Measurements from ENCODE around the gene EIF3CL. TPM values are rescaled to one million over a fixed set of nuclear protein-coding genes. Genes with fewer than 3 reads are reported as not detected.
"Not testable (repeated sequence)": the region's sequence is repeated elsewhere in the genome, so short reads cannot be mapped to it uniquely, and the experiment has no call there.

The EIF3CL gene
- polyA plus RNA-seq, 1 of the 3 experiments (the other 2 are of a cell fraction), result 196 TPM

- H3K27ac ChIP-seq (ENCODE audit: low read depth in 2 of 2, low read length in 1 of 2); H3F3A ChIP-seq (replicated peaks; ENCODE audit: insufficient read depth); H3K4me3 ChIP-seq (ENCODE audit: low read depth in 2 of 2, low read length in 1 of 2); H3K36me3 ChIP-seq (replicated peaks in 1 of 2; ENCODE audit: control insufficient read depth in 1 of 2, insufficient read depth in 2 of 2, low read length in 1 of 2); H3K4me2 ChIP-seq; CTCF ChIA-PET; H3K9me2 ChIP-seq; H3K9ac ChIP-seq; H4K20me1 ChIP-seq (ENCODE audit: insufficient read depth); DNase-seq; H2AFZ ChIP-seq (ENCODE audit: low read depth); H3K27me3 ChIP-seq (ENCODE audit: insufficient read depth); POLR2A ChIA-PET; H3K4me1 ChIP-seq (ENCODE audit: control insufficient read depth in 1 of 2, insufficient read depth in 2 of 2, low read depth in 1 of 2, low read length in 1 of 2); H3K9me3 ChIP-seq; H3K79me2 ChIP-seq (ENCODE audit: insufficient read depth): not testable (repeated sequence)
- WGBS (ENCODE audit: low lambda C conversion rate), result 63% methylated on average over 1 of the region's 10 CpGs
Observed at GRCh38 chr16:28382177-28382867, 21.3 kb downstream of the EIF3CL start.

- POLR2A ChIA-PET; CTCF ChIA-PET; H3F3A ChIP-seq (replicated peaks; ENCODE audit: insufficient read depth); H3K79me2 ChIP-seq (ENCODE audit: insufficient read depth); H3K9me2 ChIP-seq; H3K27ac ChIP-seq (ENCODE audit: low read depth in 2 of 2, low read length in 1 of 2); H3K36me3 ChIP-seq (replicated peaks in 1 of 2; ENCODE audit: control insufficient read depth in 1 of 2, insufficient read depth in 2 of 2, low read length in 1 of 2); H3K4me2 ChIP-seq; H3K9ac ChIP-seq; DNase-seq; H3K4me3 ChIP-seq (ENCODE audit: low read depth in 2 of 2, low read length in 1 of 2); H2AFZ ChIP-seq (ENCODE audit: low read depth); H4K20me1 ChIP-seq (ENCODE audit: insufficient read depth); H3K9me3 ChIP-seq; H3K4me1 ChIP-seq (ENCODE audit: control insufficient read depth in 1 of 2, insufficient read depth in 2 of 2, low read depth in 1 of 2, low read length in 1 of 2); H3K27me3 ChIP-seq (ENCODE audit: insufficient read depth): not testable (repeated sequence)
- 96% methylated on average over 5 of the region's 10 CpGs for WGBS (ENCODE audit: low lambda C conversion rate)
Observed at GRCh38 chr16:28377822-28378221, 25.8 kb downstream of the EIF3CL start.

- H3K9ac ChIP-seq; POLR2A ChIA-PET; H3K27me3 ChIP-seq (ENCODE audit: insufficient read depth); H3K36me3 ChIP-seq (replicated peaks in 1 of 2; ENCODE audit: control insufficient read depth in 1 of 2, insufficient read depth in 2 of 2, low read length in 1 of 2); H3K79me2 ChIP-seq (ENCODE audit: insufficient read depth); H3K9me2 ChIP-seq; CTCF ChIA-PET; H3K4me2 ChIP-seq; H3K4me1 ChIP-seq (ENCODE audit: control insufficient read depth in 1 of 2, insufficient read depth in 2 of 2, low read depth in 1 of 2, low read length in 1 of 2); H3K9me3 ChIP-seq; H3K4me3 ChIP-seq (ENCODE audit: low read depth in 2 of 2, low read length in 1 of 2); DNase-seq; H3K27ac ChIP-seq (ENCODE audit: low read depth in 2 of 2, low read length in 1 of 2); H2AFZ ChIP-seq (ENCODE audit: low read depth); H3F3A ChIP-seq (replicated peaks; ENCODE audit: insufficient read depth); H4K20me1 ChIP-seq (ENCODE audit: insufficient read depth): not testable (repeated sequence)
- WGBS (ENCODE audit: low lambda C conversion rate), result 98% methylated on average over 9 of the region's 38 CpGs
Observed at GRCh38 chr16:28377108-28377625, 26.5 kb downstream of the EIF3CL start.

DNA sequence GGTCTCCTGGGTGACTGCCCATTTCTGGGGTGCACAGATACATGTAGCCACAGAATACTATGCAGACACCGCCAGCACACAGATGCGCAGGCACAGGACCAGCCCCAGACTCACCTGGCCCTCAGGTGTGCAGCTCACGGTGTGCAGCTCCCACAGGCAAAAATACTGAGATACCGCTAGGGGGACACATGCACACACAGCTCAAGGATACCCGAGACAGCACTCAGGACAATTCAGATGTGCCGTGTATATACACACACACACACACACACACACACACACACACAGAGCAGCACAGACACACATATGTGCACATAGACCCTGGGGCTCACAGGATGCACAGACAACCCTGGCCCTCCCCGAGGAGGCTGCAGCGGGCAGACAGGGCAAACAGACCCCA, 28.5 kb downstream of the EIF3CL start:
- not testable (repeated sequence) for H3K9me3 ChIP-seq

DNA sequence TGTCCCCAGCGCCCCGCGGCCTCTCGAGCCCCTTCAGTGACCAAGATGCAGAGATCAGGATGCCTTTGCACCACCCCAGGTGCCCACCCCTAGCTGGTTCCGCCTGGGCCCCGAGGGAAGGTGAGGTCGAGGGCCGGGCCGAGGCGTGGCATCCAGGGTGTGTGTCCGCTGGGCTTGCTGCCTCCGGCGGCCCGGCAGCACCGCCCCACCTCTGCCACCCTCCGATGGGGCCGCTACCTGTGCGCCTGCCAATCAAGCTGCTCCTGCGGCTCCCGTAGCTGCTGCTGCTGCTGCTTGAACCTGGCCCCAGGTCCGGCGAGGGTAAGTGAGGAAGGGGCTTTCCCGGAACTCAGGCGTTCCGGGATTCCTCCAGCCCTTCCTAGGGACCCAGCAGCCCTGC, 29.4 kb downstream of the EIF3CL start:
- H3F3A ChIP-seq (replicated peaks; ENCODE audit: insufficient read depth); CTCF ChIA-PET; H3K36me3 ChIP-seq (replicated peaks in 1 of 2; ENCODE audit: control insufficient read depth in 1 of 2, insufficient read depth in 2 of 2, low read length in 1 of 2): not testable (repeated sequence)

More for the DNA sequence above, 28.5 kb downstream of the EIF3CL start:
- H4K20me1 ChIP-seq (ENCODE audit: insufficient read depth); POLR2A ChIA-PET; CTCF ChIA-PET; H3K27ac ChIP-seq (ENCODE audit: low read depth in 2 of 2, low read length in 1 of 2); H3K9me2 ChIP-seq; H3K79me2 ChIP-seq (ENCODE audit: insufficient read depth); H3K4me1 ChIP-seq (ENCODE audit: control insufficient read depth in 1 of 2, insufficient read depth in 2 of 2, low read depth in 1 of 2, low read length in 1 of 2); DNase-seq; H3K36me3 ChIP-seq (replicated peaks in 1 of 2; ENCODE audit: control insufficient read depth in 1 of 2, insufficient read depth in 2 of 2, low read length in 1 of 2); H3K27me3 ChIP-seq (ENCODE audit: insufficient read depth); H3F3A ChIP-seq (replicated peaks; ENCODE audit: insufficient read depth); H3K9ac ChIP-seq; H3K4me2 ChIP-seq; H2AFZ ChIP-seq (ENCODE audit: low read depth); H3K4me3 ChIP-seq (ENCODE audit: low read depth in 2 of 2, low read length in 1 of 2): not testable (repeated sequence)
- 50% methylated on average over 2 of the region's 8 CpGs for WGBS (ENCODE audit: low lambda C conversion rate)

GRCh38 chr16:28367926-28368325, 35.7 kb downstream of the EIF3CL start:
- H3K36me3 ChIP-seq (replicated peaks in 1 of 2; ENCODE audit: control insufficient read depth in 1 of 2, insufficient read depth in 2 of 2, low read length in 1 of 2); H3K79me2 ChIP-seq (ENCODE audit: insufficient read depth); H3K9me2 ChIP-seq; CTCF ChIA-PET; H3K27me3 ChIP-seq (ENCODE audit: insufficient read depth); H3K27ac ChIP-seq (ENCODE audit: low read depth in 2 of 2, low read length in 1 of 2); H3K9me3 ChIP-seq; H3K4me2 ChIP-seq; POLR2A ChIA-PET; H2AFZ ChIP-seq (ENCODE audit: low read depth); H3F3A ChIP-seq (replicated peaks; ENCODE audit: insufficient read depth); DNase-seq; H3K9ac ChIP-seq; H3K4me1 ChIP-seq (ENCODE audit: control insufficient read depth in 1 of 2, insufficient read depth in 2 of 2, low read depth in 1 of 2, low read length in 1 of 2); H3K4me3 ChIP-seq (ENCODE audit: low read depth in 2 of 2, low read length in 1 of 2); H4K20me1 ChIP-seq (ENCODE audit: insufficient read depth): not testable (repeated sequence)
- WGBS (ENCODE audit: low lambda C conversion rate), result 92% methylated on average over 27 of the region's 32 CpGs

More for the DNA sequence above, 29.4 kb downstream of the EIF3CL start:
- H3K27ac ChIP-seq (ENCODE audit: low read depth in 2 of 2, low read length in 1 of 2); H3K9ac ChIP-seq; H4K20me1 ChIP-seq (ENCODE audit: insufficient read depth); POLR2A ChIA-PET; H3K4me1 ChIP-seq (ENCODE audit: control insufficient read depth in 1 of 2, insufficient read depth in 2 of 2, low read depth in 1 of 2, low read length in 1 of 2); H3K9me3 ChIP-seq; H3K9me2 ChIP-seq; H3K79me2 ChIP-seq (ENCODE audit: insufficient read depth); H2AFZ ChIP-seq (ENCODE audit: low read depth); DNase-seq; H3K4me3 ChIP-seq (ENCODE audit: low read depth in 2 of 2, low read length in 1 of 2); H3K4me2 ChIP-seq; H3K27me3 ChIP-seq (ENCODE audit: insufficient read depth): not testable (repeated sequence)
- 60% methylated on average over 8 of the region's 25 CpGs for WGBS (ENCODE audit: low lambda C conversion rate)
